Rectal smooth muscle tissue (tissue), 1 donor: Measurements from ENCODE around the gene CELSR2.
"Not testable (repeated sequence)": the region's sequence is repeated elsewhere in the genome, so short reads cannot be mapped to it uniquely, and the experiment has no call there.

Experiments used
- H3K27ac ChIP-seq: one replicate; pipeline ENCODE4 v1.7.0; 2013; ENCODE audit warnings: low read depth, low read length, inconsistent platforms
- H3K27me3 ChIP-seq: one replicate; pipeline ENCODE4 v1.7.0; 2013; ENCODE audit warnings: low read length; ENCODE audit not compliant: control insufficient read depth, insufficient read depth
- H3K36me3 ChIP-seq: one replicate; pipeline ENCODE4 v1.7.0; 2013; ENCODE audit warnings: low read length; ENCODE audit not compliant: control insufficient read depth, insufficient read depth
- H3K4me1 ChIP-seq: one replicate; pipeline ENCODE4 v1.7.0; 2013; ENCODE audit warnings: low read length; ENCODE audit not compliant: control insufficient read depth, insufficient read depth
- H3K4me3 ChIP-seq: one replicate; pipeline ENCODE4 v1.7.0; 2013; ENCODE audit warnings: low read length
- H3K9ac ChIP-seq: one replicate; pipeline ENCODE4 v1.7.0; 2013; ENCODE audit warnings: low read length

CELSR2 gene

DNA sequence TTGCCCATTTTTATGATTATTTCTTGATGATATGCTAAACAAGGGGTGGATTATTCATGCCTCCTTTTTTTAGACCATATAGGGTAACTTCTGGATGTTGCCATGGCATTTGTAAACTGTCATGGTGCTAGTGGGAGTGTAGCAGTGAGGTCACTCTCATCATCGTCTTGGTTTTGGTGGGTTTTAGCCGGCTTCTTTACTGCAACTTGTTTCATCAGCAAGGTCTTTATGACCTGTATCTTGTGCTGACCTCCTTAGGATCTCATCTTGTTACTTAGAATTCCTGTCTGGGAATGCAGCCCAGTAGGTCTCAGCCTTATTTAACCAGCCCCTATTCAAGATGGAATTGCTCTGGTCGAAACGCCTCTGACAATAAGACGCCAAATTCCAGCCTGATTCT is 37.4 kb downstream of the CELSR2 start:
- H3K4me1 ChIP-seq, H3K9ac ChIP-seq, H3K27ac ChIP-seq, H3K36me3 ChIP-seq, H3K27me3 ChIP-seq, H3K4me3 ChIP-seq: not testable (repeated sequence)

- no peaks in the 10 kb centered on the region for H3K36me3 ChIP-seq
- H3K9ac ChIP-seq: no peak overlapping the region
- no peaks in the 10 kb centered on the region for H3K4me1 ChIP-seq
These were observed 40.8 kb downstream of the CELSR2 start for GRCh38 chr1:109290137-109290536.

DNA sequence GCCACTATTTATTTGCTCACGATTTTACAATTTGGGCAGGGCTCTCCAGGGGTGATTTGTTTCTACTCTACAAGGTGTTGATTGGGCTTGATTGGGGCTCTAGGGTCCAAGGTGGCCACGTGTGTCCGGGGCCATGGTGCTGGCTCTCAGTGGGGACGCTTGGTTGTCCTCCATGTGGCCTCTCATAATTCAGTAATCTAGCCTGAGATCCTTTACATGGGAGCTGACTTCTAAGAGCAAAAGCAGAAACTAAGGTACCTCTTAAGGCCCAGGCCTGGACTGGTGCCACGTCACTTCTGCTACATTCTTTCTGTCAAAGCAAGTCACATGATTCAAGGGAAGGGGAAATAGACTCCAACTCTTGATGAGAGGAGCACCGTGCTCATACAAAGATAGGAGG is 41.7 kb downstream of the CELSR2 start:
- Histone ChIP-seq H3K9ac (no peak overlapping the region), H3K4me1 (no peaks in the 10 kb centered on the region), H3K27me3 (no peaks in the 10 kb centered on the region), H3K4me3 (no peak overlapping the region), H3K36me3 (no peaks in the 10 kb centered on the region), H3K27ac (no peak overlapping the region)

More at GRCh38 chr1:109290137-109290536, 40.8 kb downstream of the CELSR2 start:
- Histone ChIP-seq H3K27ac (no peak overlapping the region), H3K27me3 (no peaks in the 10 kb centered on the region), H3K4me3 (no peak overlapping the region)

- Histone ChIP-seq H3K4me1 (no peaks in the 10 kb centered on the region), H3K36me3 (no peaks in the 10 kb centered on the region), H3K27me3 (no peaks in the 10 kb centered on the region), H3K4me3 (no peak overlapping the region), H3K27ac (no peak overlapping the region), H3K9ac (no peak overlapping the region)
These were observed 43.0 kb downstream of the CELSR2 start for GRCh38 chr1:109292364-109292763.

- Histone ChIP-seq H3K27ac (no peak overlapping the region), H3K4me3 (no peak overlapping the region), H3K27me3 (no peaks in the 10 kb centered on the region), H3K9ac (no peak overlapping the region), H3K36me3 (no peaks in the 10 kb centered on the region), H3K4me1 (no peaks in the 10 kb centered on the region)
These were observed 43.7 kb downstream of the CELSR2 start for GRCh38 chr1:109293026-109293425.

GRCh38 chr1:109294481-109294880 is 45.1 kb downstream of the CELSR2 start:
- Histone ChIP-seq H3K36me3 (no peaks in the 10 kb centered on the region), H3K27ac (no peak overlapping the region), H3K4me1 (peaks cover 3% of the 10 kb centered on the region), H3K4me3 (no peak overlapping the region), H3K27me3 (no peaks in the 10 kb centered on the region), H3K9ac (no peak overlapping the region)

DNA sequence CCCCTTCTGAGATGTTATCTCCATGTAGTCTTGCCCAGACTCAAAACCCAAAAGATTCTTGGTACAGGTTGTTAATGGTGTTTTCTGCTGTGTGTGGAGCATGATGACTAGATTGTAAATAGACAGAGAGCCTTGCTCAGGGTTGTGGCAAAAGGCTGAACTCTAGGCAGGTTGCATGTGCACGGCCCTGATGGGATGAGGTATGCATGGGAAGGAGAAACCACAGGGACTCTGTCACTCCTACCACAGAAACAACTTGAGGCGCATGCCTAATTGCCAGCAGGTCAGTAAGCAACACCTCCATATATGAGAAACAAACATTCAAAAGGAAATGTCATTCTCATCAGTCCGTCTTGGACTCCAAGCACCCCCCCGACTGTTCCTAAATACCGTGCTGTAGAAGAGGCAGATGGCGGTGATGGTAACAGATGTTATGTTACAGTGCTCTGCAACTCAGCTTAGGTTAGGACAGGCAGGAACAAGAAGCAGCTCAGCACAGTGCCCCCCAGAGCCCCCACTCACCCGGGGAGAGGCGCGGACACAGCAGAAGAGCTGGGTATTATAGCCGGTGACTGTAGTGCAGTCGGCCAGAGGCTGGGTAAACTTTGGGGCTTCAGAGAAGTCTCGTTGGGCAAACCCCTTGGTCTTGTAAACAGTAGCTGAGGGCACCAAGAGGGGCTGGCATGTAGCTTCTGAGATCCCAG is 46.5 kb downstream of the CELSR2 start:
- H3K9ac ChIP-seq: no peak overlapping the region
- H3K27me3 ChIP-seq: no peaks in the 10 kb centered on the region
- H3K4me3 ChIP-seq: no peak overlapping the region
- peaks cover 3% of the 10 kb centered on the region for H3K4me1 ChIP-seq
- H3K36me3 ChIP-seq: no peaks in the 10 kb centered on the region
- H3K27ac ChIP-seq: no peak overlapping the region

DNA sequence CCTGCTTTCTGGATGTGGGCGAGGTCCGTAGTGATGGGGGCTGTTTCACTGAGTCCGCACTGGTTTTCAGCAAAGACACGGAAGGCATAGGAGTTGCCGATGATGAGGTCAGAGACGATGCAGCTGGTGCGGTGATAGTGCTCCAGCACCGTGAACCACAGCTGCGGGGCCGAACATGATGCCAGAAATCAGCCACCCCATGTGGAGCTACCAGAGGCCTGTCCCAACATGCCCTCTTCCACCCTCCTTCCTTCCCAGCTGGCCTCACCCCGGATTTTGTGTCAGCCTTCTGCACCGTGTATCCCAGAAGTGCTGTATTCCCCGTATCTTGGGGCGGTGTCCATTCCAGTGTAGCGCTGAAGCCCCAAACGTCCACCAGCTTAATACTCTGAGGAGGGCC is 47.4 kb downstream of the CELSR2 start:
- H3K27me3 ChIP-seq: no peaks in the 10 kb centered on the region
- no peaks in the 10 kb centered on the region for H3K36me3 ChIP-seq
- H3K4me1 ChIP-seq: peaks cover 3% of the 10 kb centered on the region
- no peak overlapping the region for H3K9ac ChIP-seq
- H3K4me3 ChIP-seq: no peak overlapping the region
- no peak overlapping the region for H3K27ac ChIP-seq

DNA sequence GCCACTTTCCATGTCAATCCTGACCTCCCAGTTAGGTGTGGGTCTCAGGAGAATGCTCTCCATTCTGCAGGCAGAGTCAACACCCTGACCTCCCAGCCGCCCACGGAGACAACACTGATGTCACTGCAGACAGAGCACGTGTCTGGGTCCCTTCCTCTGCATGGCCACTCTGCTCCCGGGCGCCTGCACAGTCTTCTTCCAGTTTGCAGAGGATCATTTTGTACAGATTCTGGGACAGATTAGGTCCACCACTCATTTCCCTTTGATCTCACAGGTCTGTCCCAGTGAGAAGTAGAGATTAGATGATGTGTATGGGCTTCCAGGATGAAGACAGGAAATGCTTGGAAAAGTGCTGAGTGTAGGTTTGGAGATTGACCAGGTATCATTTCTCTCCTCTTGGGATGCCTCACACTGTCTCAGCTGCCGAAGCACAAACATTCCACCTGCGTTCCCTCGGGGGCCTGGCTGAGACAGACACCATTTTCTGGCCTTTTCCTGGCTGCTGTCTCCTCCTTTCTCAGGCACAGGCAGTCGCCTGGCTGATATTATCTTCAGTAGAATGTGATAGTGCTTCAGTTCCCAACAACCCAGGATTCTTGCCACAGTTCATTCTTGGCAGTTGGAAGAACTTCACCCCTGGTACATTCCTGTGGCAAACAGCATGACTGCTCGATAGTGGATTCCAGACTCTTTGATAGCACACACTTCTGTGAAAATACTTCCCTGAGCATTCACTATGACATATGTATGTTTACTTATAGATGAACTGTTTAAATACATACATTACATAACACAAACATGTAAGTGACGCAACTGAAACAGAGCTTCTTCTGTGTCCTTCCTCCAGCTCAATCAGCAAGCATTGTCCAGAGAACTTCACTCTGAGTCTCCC is 49.6 kb downstream of the CELSR2 start:
- no peak overlapping the region for H3K9ac ChIP-seq
- no peak overlapping the region for H3K27ac ChIP-seq
- no peaks in the 10 kb centered on the region for H3K36me3 ChIP-seq
- no peak overlapping the region for H3K4me3 ChIP-seq
- H3K4me1 ChIP-seq: peaks cover 3% of the 10 kb centered on the region
- H3K27me3 ChIP-seq: no peaks in the 10 kb centered on the region

DNA sequence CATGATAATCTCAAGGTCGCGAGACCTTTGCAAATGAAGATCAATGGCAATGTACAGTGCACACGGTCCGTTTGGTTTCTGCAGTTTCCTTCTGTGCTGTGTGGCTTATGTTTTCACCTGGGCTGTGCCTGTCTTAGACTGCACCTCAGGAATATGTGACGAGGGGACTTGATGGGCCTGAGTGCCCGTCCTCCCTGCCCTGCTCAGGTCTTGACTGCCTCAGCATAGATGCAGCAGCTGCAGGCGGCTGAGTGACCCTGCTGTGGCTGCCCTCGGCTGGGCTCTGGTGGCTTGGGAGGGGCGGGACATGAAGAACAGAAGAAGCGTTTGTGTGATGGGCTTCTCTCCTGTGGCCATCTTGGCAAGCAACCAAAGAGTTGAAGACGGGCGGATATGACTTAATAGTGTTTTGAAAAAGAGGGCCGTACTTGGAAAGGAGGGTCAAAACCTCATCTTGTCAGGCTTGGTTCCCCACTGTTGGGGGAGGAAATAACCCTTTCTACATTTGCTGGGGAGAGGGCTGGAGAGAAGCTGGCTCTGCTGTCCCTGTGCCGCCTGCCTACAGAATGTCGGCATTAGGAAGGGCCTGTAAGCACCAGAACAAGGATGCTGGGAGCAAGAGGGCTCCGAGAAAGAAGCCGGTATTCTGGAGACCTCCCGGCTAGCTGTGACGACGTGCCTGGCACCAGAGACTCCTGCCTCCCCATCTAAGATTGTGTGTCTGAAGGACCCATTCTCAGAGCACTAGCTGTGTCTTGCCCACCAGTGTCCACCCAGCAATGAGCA is 50.4 kb downstream of the CELSR2 start:
- peaks cover 3% of the 10 kb centered on the region for H3K4me1 ChIP-seq
- H3K4me3 ChIP-seq: no peak overlapping the region
- no peaks in the 10 kb centered on the region for H3K36me3 ChIP-seq
- H3K27me3 ChIP-seq: no peaks in the 10 kb centered on the region
- H3K27ac ChIP-seq: peak overlapping the region; percentile 41
- H3K9ac ChIP-seq: no peak overlapping the region

DNA sequence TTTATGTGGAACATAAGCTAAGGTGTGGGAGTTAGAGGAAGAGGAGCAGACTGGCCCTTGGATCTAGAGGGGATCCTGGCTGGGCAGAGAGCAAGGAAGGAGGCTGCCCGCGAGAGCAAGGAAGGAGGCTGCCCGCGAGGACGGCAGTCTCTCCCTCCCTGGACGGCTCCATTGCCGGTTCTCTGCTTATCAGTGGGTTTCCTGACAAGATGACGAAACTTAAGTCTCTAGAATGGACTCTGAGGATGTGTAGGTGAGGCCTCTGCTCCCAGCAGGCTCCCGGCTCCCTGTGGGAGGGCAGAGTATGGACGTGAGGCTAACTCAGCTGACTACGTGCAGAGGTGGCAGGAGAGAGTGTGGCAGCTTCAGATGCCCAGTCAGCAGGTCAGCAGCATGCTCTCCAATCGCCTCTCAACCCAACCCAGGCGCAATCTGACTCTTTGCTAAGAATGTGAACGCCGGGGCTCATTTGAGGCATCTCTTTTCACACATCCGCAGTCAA is 51.4 kb downstream of the CELSR2 start:
- Histone ChIP-seq H3K27me3 (no peaks in the 10 kb centered on the region), H3K27ac (no peak overlapping the region), H3K4me3 (no peak overlapping the region), H3K4me1 (peaks cover 3% of the 10 kb centered on the region), H3K36me3 (no peaks in the 10 kb centered on the region), H3K9ac (no peak overlapping the region)

DNA sequence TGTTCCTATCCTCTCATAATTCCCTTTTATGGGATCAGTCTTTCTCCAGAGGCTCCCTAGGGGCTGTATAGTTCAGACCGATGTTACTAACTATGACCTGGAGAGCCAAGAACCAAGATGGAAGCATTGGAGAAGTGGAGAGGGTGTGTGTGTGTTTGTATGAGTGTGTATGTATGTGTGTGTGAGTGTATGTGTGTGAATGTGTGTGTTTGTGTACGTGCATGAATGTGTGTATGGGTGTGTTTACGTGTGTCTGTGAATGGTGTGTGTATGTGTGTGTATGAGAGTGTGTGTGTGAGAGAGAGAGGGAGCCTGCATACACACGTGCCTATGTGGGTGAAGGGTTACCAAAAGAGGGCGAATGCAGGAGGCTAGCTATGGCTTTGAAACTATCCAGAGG is 52.5 kb downstream of the CELSR2 start:
- no peaks in the 10 kb centered on the region for H3K36me3 ChIP-seq
- peaks cover 3% of the 10 kb centered on the region for H3K4me1 ChIP-seq
- no peak overlapping the region for H3K27ac ChIP-seq
- no peak overlapping the region for H3K9ac ChIP-seq
- H3K4me3 ChIP-seq: no peak overlapping the region
- H3K27me3 ChIP-seq: no peaks in the 10 kb centered on the region
